Pancreas (tissue), 10 donors: ENCODE data around the gene RAB37. TPM values are rescaled to one million over a fixed set of nuclear protein-coding genes. Genes with fewer than 3 reads are reported as not detected.

Experiments
- ATAC-seq, 4 donors: fragments of 200-7000 bp; cut with Tn5 transposase; one replicate each; pipeline versions ENCODE4 v1.8.0 to v1.9.1; 2020; ENCODE audit warnings: mild to moderate bottlenecking in 4 of 4, moderate library complexity in 4 of 4
- DNase-seq, 6 donors: peaks; one replicate each; pipeline ENCODE4 v3.0.0-alpha.2; 2020
- FAIRE-seq: peaks from 2 replicates; lab custom pipeline; 2012; peaks lifted over from hg19 to GRCh38; lab: Jason Lieb, UNC
- H3K27ac ChIP-seq, 4 donors: fragments of 200-600 bp; sonication (generic); 1 replicate in 3 of 4; 2 replicates in 1 of 4; pipeline versions ENCODE4 v1.5.0 to v1.8.0; 2020
- H3K27me3 ChIP-seq, 4 donors: fragments of 200-600 bp; one replicate each; pipeline ENCODE4 v1.8.0; 2021
- H3K36me3 ChIP-seq, 3 donors: fragments of 200-600 bp; sonication (generic) in 1 of 3; one replicate each; pipeline versions ENCODE4 v1.5.0 to v1.8.0; 2020 to 2021
- H3K4me1 ChIP-seq, 3 donors: fragments of 200-600 bp; one replicate each; pipeline ENCODE4 v1.8.0; 2021
- H3K4me3 ChIP-seq, 4 donors: fragments of 200-600 bp; sonication (generic) in 2 of 4; one replicate each; pipeline versions ENCODE4 v1.5.0 to v1.8.0; 2020 to 2021
- H3K9me3 ChIP-seq, 4 donors: fragments of 200-600 bp; one replicate each; pipeline ENCODE4 v1.8.0; 2021
- CTCF ChIP-seq, 4 donors: fragments of 200-600 bp; sonication (generic) in 3 of 4; IDR thresholded peaks; one replicate each; pipeline versions ENCODE4 v1.5.0 to v1.8.0; 2021; ENCODE audit warnings: antibody characterized with exemption in 4 of 4
- WGBS, 2 donors: extraction: QIAGEN DNeasy Blood & Tissue Kit; methylation state at CpG; one replicate each; pipeline ENCODE4 v1.1.7; 2013; 5-methylcytosine and 5-hydroxymethylcytosine counted together
- intact Hi-C, 3 donors: fragments of 100-400 bp; cut with DNase I; formaldehyde crosslinking; loops; one replicate each; pipeline versions ENCODE4 v1.11.1 to v1.14.2; 2022
- polyA plus RNA-seq, 2 donors: library from polyadenylated mRNA; stranded (reverse); fragments of 200-250 nt; gene quantifications; one replicate each; pipeline ENCODE4 v1.2.3, GENCODE V29; 2013
- total RNA-seq, 6 donors: library from RNA; stranded (reverse); fragmentation: NEBNext Ultra II Directional in 4 of 6; extraction: Animal tissue kit (Norgen Biotek cat#: 25700) in 4 of 6; gene quantifications; one replicate each; pipeline versions ENCODE4 v1.2.1 to v1.2.4, GENCODE V29; 2021 to 2023
- donor health status: healthy with polysubstance abuse.
- donor health status: DM: no; HTN: no; CAD: no; lungs with moderate emphysema.
- donor health status: DM: no; HTN: no; CAD: no.
- donor health status: control.
- donor health status: control.
- donor health status: Bipolar disorder and iron deficiency.
- donor health status: DM: yes; HTN: yes; CAD: no.
- donor health status: DM: no; HTN: no; CAD: no.
- donor health status: DM: no; HTN: no; CAD: no.
- donor health status: DM: yes; HTN: yes; CAD: no.

The RAB37 gene
- total and polyA plus RNA-seq, 8 donors, result 0.79 to 3.1 (median 1.3) TPM

GRCh38 chr17:74702116-74702871 lies 34.8 kb upstream of the RAB37 start:
- intact Hi-C loops, result no loop called here
- no peak overlapping the region for H3K27ac ChIP-seq
- WGBS, 2 donors, result 56 to 71% methylated on average over 9 of the region's 9 CpGs
- no peak for FAIRE-seq
- H3K36me3 ChIP-seq, result no peaks in the 10 kb centered on the region
- TF ChIP-seq CTCF (IDR thresholded peaks at IDR 0.05), result no peak
- ATAC-seq, result peak in 2 of 4 donors; percentile 32 to 42
- DNase-seq, result no peak
- H3K4me1 ChIP-seq, result no peaks in the 10 kb centered on the region
- H3K9me3 ChIP-seq, result no peaks in the 10 kb centered on the region
- H3K27me3 ChIP-seq, result no peaks in the 10 kb centered on the region
- H3K4me3 ChIP-seq, result no peak overlapping the region

- no peak for ATAC-seq
- WGBS, 2 donors, result 40 to 63% methylated on average over 2 of the region's 2 CpGs
- H3K27me3 ChIP-seq, result no peaks in the 10 kb centered on the region
- H3K4me1 ChIP-seq, result no peaks in the 10 kb centered on the region
- H3K9me3 ChIP-seq, result no peaks in the 10 kb centered on the region
- no peak for TF ChIP-seq CTCF (IDR thresholded peaks at IDR 0.05)
- H3K27ac ChIP-seq, result no peak overlapping the region
- DNase-seq, result no peak
- H3K4me3 ChIP-seq, result no peak overlapping the region
- no peak for FAIRE-seq
- intact Hi-C loops, result no loop called here
- no peaks in the 10 kb centered on the region for H3K36me3 ChIP-seq
Measured at GRCh38 chr17:74703311-74703710, 33.7 kb upstream of the RAB37 start.

- 79 to 85% methylated on average over 8 of the region's 8 CpGs for WGBS, 2 donors
- no peak for ATAC-seq
Measured at GRCh38 chr17:74704544-74704943, 32.5 kb upstream of the RAB37 start.

GRCh38 chr17:74711058-74711824 lies 25.8 kb upstream of the RAB37 start:
- WGBS, 2 donors, result 35 to 50% methylated on average over 12 of the region's 12 CpGs
- H3K36me3 ChIP-seq, result no peaks in the 10 kb centered on the region
- no peaks in the 10 kb centered on the region for H3K27me3 ChIP-seq
- TF ChIP-seq CTCF (IDR thresholded peaks at IDR 0.05), result no peak
- H3K27ac ChIP-seq, result no peak overlapping the region
- no peak overlapping the region for H3K4me3 ChIP-seq
- intact Hi-C loops, result no loop called here
- DNase-seq (no peak), ATAC-seq (no peak), FAIRE-seq (no peak)
- H3K9me3 ChIP-seq, result no peaks in the 10 kb centered on the region
- H3K4me1 ChIP-seq, result no peaks in the 10 kb centered on the region

More at GRCh38 chr17:74704544-74704943, 32.5 kb upstream of the RAB37 start:
- Histone ChIP-seq H3K4me1 (no peaks in the 10 kb centered on the region), H3K27me3 (no peaks in the 10 kb centered on the region), H3K27ac (no peak overlapping the region), H3K36me3 (no peaks in the 10 kb centered on the region), H3K9me3 (no peaks in the 10 kb centered on the region), H3K4me3 (no peak overlapping the region)
- DNase-seq (no peak), FAIRE-seq (no peak)
- intact Hi-C loops, result no loop called here
- no peak for TF ChIP-seq CTCF (IDR thresholded peaks at IDR 0.05)
